DOHH2 (cell line): Measurements from ENCODE around the gene USPL1.

Source experiments
- H3F3A ChIP-seq: fragments of 200-600 bp; sonication (generic), shearing (Covaris generic); 2 replicates; pipeline ENCODE4 v1.6.0; 2016; ENCODE audit warnings: antibody characterized with exemption, mild to moderate bottlenecking; ENCODE audit not compliant: control insufficient read depth, insufficient read depth
- H3K27ac ChIP-seq: fragments of 200-600 bp; sonication (generic); 2 replicates; pipeline ENCODE4 v1.5.1; 2014; ENCODE audit warnings: low read depth, mild to moderate bottlenecking, low read length, moderate library complexity
- H3K27me3 ChIP-seq: fragments of 200-600 bp; sonication (generic); 2 replicates; pipeline ENCODE4 v1.6.1; 2014; ENCODE audit warnings: mild to moderate bottlenecking, low read length, mixed read lengths; ENCODE audit not compliant: control insufficient read depth
- H3K36me3 ChIP-seq: fragments of 200-600 bp; sonication (generic); 2 replicates; pipeline ENCODE4 v1.6.1; 2014; ENCODE audit warnings: mild to moderate bottlenecking, low read length, moderate library complexity, mixed read lengths; ENCODE audit not compliant: control insufficient read depth
- H3K4me1 ChIP-seq: fragments of 200-600 bp; sonication (generic); 2 replicates; pipeline ENCODE4 v1.6.1; 2014; ENCODE audit warnings: mild to moderate bottlenecking, low read length, mixed read lengths; ENCODE audit not compliant: control insufficient read depth
- H3K4me2 ChIP-seq: fragments of 200-600 bp; sonication (generic); 2 replicates; pipeline ENCODE4 v1.6.0; 2014; ENCODE audit warnings: mild to moderate bottlenecking, low read length, moderate library complexity
- H3K4me3 ChIP-seq: fragments of 200-600 bp; sonication (generic); 2 replicates; pipeline ENCODE4 v1.5.1; 2014; ENCODE audit warnings: mild to moderate bottlenecking, low read length, mixed read lengths
- H3K79me2 ChIP-seq: fragments of 200-600 bp; sonication (generic); 2 replicates; pipeline ENCODE4 v1.6.1; 2014; ENCODE audit warnings: mild to moderate bottlenecking, low read length, mixed read lengths; ENCODE audit not compliant: control insufficient read depth
- H3K9me2 ChIP-seq: fragments of 200-600 bp; sonication (generic); replicated peaks from 2 replicates; pipeline ENCODE4 v1.6.1; 2014; ENCODE audit warnings: mild to moderate bottlenecking, low read length, mixed read lengths; ENCODE audit not compliant: control insufficient read depth
- H3K9me3 ChIP-seq: fragments of 200-600 bp; sonication (generic); 2 replicates; pipeline ENCODE4 v1.6.1; 2014; ENCODE audit warnings: antibody characterized with exemption, low read length, mixed read lengths; ENCODE audit not compliant: control insufficient read depth, insufficient read depth
- H4K20me1 ChIP-seq: fragments of 200-600 bp; sonication (generic); 2 replicates; pipeline ENCODE4 v1.6.0; 2014; ENCODE audit warnings: low read depth, mild to moderate bottlenecking, antibody characterized with exemption, low read length, moderate library complexity; ENCODE audit not compliant: control insufficient read depth, insufficient read depth
- CTCF ChIP-seq: fragments of 200-600 bp; sonication (generic); IDR thresholded peaks from one replicate; pipeline ENCODE4 v1.5.1; 2014; ENCODE audit warnings: antibody characterized with exemption, mild to moderate bottlenecking, low read depth, low read length; ENCODE audit not compliant: poor library complexity, severe bottlenecking
- EZH2phosphoT487 ChIP-seq: fragments of 200-600 bp; sonication (generic); IDR thresholded peaks from 2 replicates; pipeline ENCODE4 v1.6.1; 2017; ENCODE audit warnings: borderline replicate concordance, mild to moderate bottlenecking, antibody characterized with exemption, low read length, moderate library complexity, mixed read lengths

Gene USPL1

GRCh38 chr13:30665638-30666037 is 47.9 kb downstream of the USPL1 start:
- peak overlapping the region; percentile 36 for H3K4me2 ChIP-seq
- no peaks in the 10 kb centered on the region for H3K27me3 ChIP-seq
- 0 out of 2 replicates have a peak, but pooled peaks cover 2% of the 10 kb centered on the region for H3K79me2 ChIP-seq
- H3K9me2 ChIP-seq: no peaks in the 10 kb centered on the region
- H3K4me1 ChIP-seq: peaks cover 55% of the 10 kb centered on the region
- no peaks in the 10 kb centered on the region for H4K20me1 ChIP-seq
- TF ChIP-seq EZH2phosphoT487 (no peak), CTCF (no peak)
- peak overlapping the region; percentile 9; the same call in 1 of the 2 replicates for H3K27ac ChIP-seq
- peaks cover 5% of the 10 kb centered on the region; the same call in 1 of the 2 replicates for H3K36me3 ChIP-seq
- peaks cover 16% of the 10 kb centered on the region for H3F3A ChIP-seq
- no peaks in the 10 kb centered on the region for H3K9me3 ChIP-seq
- peak overlapping the region; percentile 23; the same call in 1 of the 2 replicates for H3K4me3 ChIP-seq

GRCh38 chr13:30666113-30666512 is 48.4 kb downstream of the USPL1 start:
- Histone ChIP-seq H3K4me2 (peak overlapping the region; percentile 36), H3K9me3 (no peaks in the 10 kb centered on the region), H3F3A (peaks cover 11% of the 10 kb centered on the region), H4K20me1 (no peaks in the 10 kb centered on the region), H3K9me2 (no peaks in the 10 kb centered on the region), H3K27me3 (no peaks in the 10 kb centered on the region), H3K79me2 (0 out of 2 replicates have a peak, but pooled peaks cover 2% of the 10 kb centered on the region), H3K27ac (0 out of 2 replicates have a peak overlapping the region, but pooled peaks have one; percentile 9), H3K36me3 (peaks cover 3% of the 10 kb centered on the region; the same call in 1 of the 2 replicates), H3K4me3 (no peak overlapping the region), H3K4me1 (peaks cover 50% of the 10 kb centered on the region)
- TF ChIP-seq CTCF (no peak), EZH2phosphoT487 (no peak)

GRCh38 chr13:30667014-30667413 is 49.3 kb downstream of the USPL1 start:
- no peaks in the 10 kb centered on the region for H3K9me3 ChIP-seq
- no peaks in the 10 kb centered on the region for H3K36me3 ChIP-seq
- no peaks in the 10 kb centered on the region for H3K79me2 ChIP-seq
- H4K20me1 ChIP-seq: no peaks in the 10 kb centered on the region
- H3K4me3 ChIP-seq: no peak overlapping the region
- no peak overlapping the region for H3K27ac ChIP-seq
- H3F3A ChIP-seq: peaks cover 2% of the 10 kb centered on the region
- H3K4me2 ChIP-seq: no peak overlapping the region
- H3K9me2 ChIP-seq: no peaks in the 10 kb centered on the region
- TF ChIP-seq CTCF: no peak
- TF ChIP-seq EZH2phosphoT487: no peak
- no peaks in the 10 kb centered on the region for H3K27me3 ChIP-seq
- peaks cover 41% of the 10 kb centered on the region for H3K4me1 ChIP-seq
